Pulmonary artery endothelial cell (primary cell): ENCODE data around the gene SMARCAD1. TPM values are rescaled to one million over a fixed set of nuclear protein-coding genes. Genes with fewer than 3 reads are reported as not detected.

Source experiments
- total RNA-seq: library from RNA; depleted of rRNA; stranded (reverse); fragments of >200 nt; gene quantifications from 2 replicates; pipeline ENCODE4 v1.2.3, GENCODE V29; 2014

SMARCAD1 gene
- total RNA-seq, 1 donor from 2014 or later: 35.9 TPM

Other genes with a start within 250 kb of the SMARCAD1 start
- gene HPGDS, start 135.0 kb downstream of the SMARCAD1 start, total RNA-seq: not detected in 2 replicates
- gene PDLIM5, start 244.1 kb downstream of the SMARCAD1 start, total RNA-seq: 175 and 177 TPM in 2 replicates